Smooth muscle cell (in vitro differentiated cells): Measurements from ENCODE around the gene RANGRF. TPM values are rescaled to one million over a fixed set of nuclear protein-coding genes. Genes with fewer than 3 reads are reported as not detected.

ENCODE experiments used
- DNase-seq: peaks from one replicate; lab custom pipeline; 2025; ENCODE audit not compliant: unreplicated experiment; lab: John Stamatoyannopoulos, UW
- H2AFZ ChIP-seq: fragments of 200-600 bp; sonication (generic); 2 replicates; pipeline ENCODE4 v1.6.0; 2016; ENCODE audit warnings: antibody characterized with exemption, low read depth, mild to moderate bottlenecking
- H3F3A ChIP-seq: fragments of 200-600 bp; sonication (generic); 2 replicates; pipeline ENCODE4 v1.6.0; 2017; ENCODE audit warnings: antibody characterized with exemption, low read depth
- H3K27ac ChIP-seq: fragments of 200-600 bp; sonication (generic); 2 replicates; pipeline ENCODE4 v1.5.1; 2016; ENCODE audit warnings: low read depth, mild to moderate bottlenecking
- H3K27me3 ChIP-seq: fragments of 200-600 bp; sonication (generic); 2 replicates; pipeline ENCODE4 v1.6.1; 2016; ENCODE audit warnings: low read depth, mild to moderate bottlenecking
- H3K36me3 ChIP-seq: fragments of 200-600 bp; sonication (generic); 2 replicates; pipeline ENCODE4 v1.5.1; 2016; ENCODE audit warnings: low read depth
- H3K4me1 ChIP-seq: fragments of 200-600 bp; sonication (generic); 2 replicates; pipeline ENCODE4 v1.5.1; 2016; ENCODE audit warnings: low read depth
- H3K4me2 ChIP-seq: fragments of 200-600 bp; sonication (generic); 2 replicates; pipeline ENCODE4 v1.6.0; 2016; ENCODE audit warnings: mild to moderate bottlenecking
- H3K4me3 ChIP-seq: fragments of 200-600 bp; sonication (generic); 2 replicates; pipeline ENCODE4 v1.5.1; 2016; ENCODE audit warnings: mild to moderate bottlenecking
- H3K79me2 ChIP-seq: fragments of 200-600 bp; sonication (generic); 2 replicates; pipeline ENCODE4 v1.6.0; 2016; ENCODE audit warnings: low read depth, mild to moderate bottlenecking
- H3K9ac ChIP-seq: fragments of 200-600 bp; sonication (generic); 2 replicates; pipeline ENCODE4 v1.6.0; 2016; ENCODE audit warnings: low read depth
- H3K9me3 ChIP-seq: fragments of 200-600 bp; sonication (generic); replicated peaks from 2 replicates; pipeline ENCODE4 v1.5.1; 2016; ENCODE audit warnings: low read depth
- H4K20me1 ChIP-seq: fragments of 200-600 bp; sonication (generic); 2 replicates; pipeline ENCODE4 v1.6.0; 2016; ENCODE audit warnings: low read depth
- CTCF ChIP-seq: fragments of 200-600 bp; sonication (generic); IDR thresholded peaks from 2 replicates; pipeline ENCODE4 v1.5.1; 2017; ENCODE audit warnings: borderline replicate concordance, mild to moderate bottlenecking, antibody characterized with exemption; ENCODE audit not compliant: insufficient read depth, poor library complexity, severe bottlenecking
- WGBS: methylation state at CpG from one replicate; pipeline ENCODE4 v1.1.7; 2016; ENCODE audit warnings: low lambda C conversion rate; 5-methylcytosine and 5-hydroxymethylcytosine counted together
- polyA plus RNA-seq: library from polyadenylated mRNA; unstranded; fragments of >200 nt; fragmentation: Nextera tagmentation; extraction: Ambion mirVana; gene quantifications from 2 replicates; pipeline ENCODE4 v1.2.1, GENCODE V29; 2016
- total RNA-seq: library from RNA; depleted of rRNA; stranded (reverse); fragments of >200 nt; gene quantifications from 2 replicates; pipeline ENCODE4 v1.2.3, GENCODE V29; 2014

Gene RANGRF
- total and polyA plus RNA-seq, 2 experiments from 2014 or later = 13.4 to 44.9 TPM

DNA sequence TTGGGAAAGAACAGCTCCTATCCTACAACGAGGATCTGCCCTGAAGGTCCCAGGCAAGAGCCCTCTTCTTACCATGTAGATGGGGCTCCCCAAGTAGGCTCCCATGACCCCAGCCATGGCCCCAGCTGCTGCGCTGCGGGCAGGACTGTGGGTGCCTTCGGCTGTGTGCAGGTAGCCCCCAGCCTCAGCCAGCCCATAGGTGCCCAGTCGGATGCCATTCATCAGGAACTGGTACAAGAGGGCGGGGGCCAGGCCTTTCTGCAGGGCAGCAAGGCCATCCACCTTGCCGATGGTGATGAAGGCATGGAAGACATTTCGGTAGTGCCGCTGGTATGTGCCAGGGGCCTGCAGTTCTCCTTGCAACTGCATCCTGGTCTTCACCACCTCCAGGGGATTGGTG lies 5.9 kb downstream of the RANGRF start:
- Histone ChIP-seq H4K20me1 (no peaks in the 10 kb centered on the region), H3K36me3 (no peaks in the 10 kb centered on the region), H3K9me3 (no peaks in the 10 kb centered on the region), H3K4me1 (peaks cover 9% of the 10 kb centered on the region), H3K4me3 (no peak overlapping the region), H2AFZ (no peak overlapping the region), H3F3A (no peaks in the 10 kb centered on the region), H3K27ac (no peak overlapping the region), H3K27me3 (no peaks in the 10 kb centered on the region), H3K9ac (no peak overlapping the region), H3K79me2 (peaks cover 4% of the 10 kb centered on the region), H3K4me2 (peak overlapping the region; percentile 95)
- no peak for DNase-seq
- no peak for TF ChIP-seq CTCF
- WGBS = 94% methylated on average over 9 of the region's 9 CpGs

- Histone ChIP-seq H3K4me2 (peak overlapping the region; percentile 95), H3K79me2 (no peaks in the 10 kb centered on the region), H3K9ac (no peak overlapping the region), H2AFZ (peak overlapping the region; percentile 86), H3K9me3 (no peaks in the 10 kb centered on the region), H3K27me3 (no peaks in the 10 kb centered on the region), H3F3A (no peaks in the 10 kb centered on the region), H4K20me1 (no peaks in the 10 kb centered on the region), H3K4me3 (peak overlapping the region; percentile 79), H3K4me1 (peaks cover 7% of the 10 kb centered on the region), H3K36me3 (no peaks in the 10 kb centered on the region), H3K27ac (no peak overlapping the region)
- TF ChIP-seq CTCF = no peak
- no peak for DNase-seq
- WGBS = 21% methylated on average over 15 of the region's 15 CpGs
Observed at GRCh38 chr17:8294814-8295316, 6.4 kb downstream of the RANGRF start.

DNA sequence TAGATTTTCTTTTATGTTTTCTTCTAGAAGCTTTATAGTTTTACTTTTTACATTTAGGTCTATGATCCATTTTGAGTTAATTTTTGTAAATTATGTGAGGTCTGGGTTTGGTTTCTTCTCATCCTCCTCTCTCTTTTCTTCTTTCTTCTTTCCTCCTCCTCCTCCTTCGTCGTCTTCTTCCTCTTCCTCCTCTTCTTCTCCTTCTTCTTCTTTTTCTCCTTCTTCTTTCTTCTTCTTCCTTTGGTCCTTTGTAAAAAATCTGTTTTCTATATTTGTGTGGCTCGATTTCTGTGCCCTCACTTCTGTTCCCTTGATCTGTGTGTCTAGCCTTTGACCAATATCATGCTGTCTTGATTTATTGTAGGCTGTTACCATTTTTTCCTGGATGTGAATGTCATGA lies 11.8 kb downstream of the RANGRF start:
- no peaks in the 10 kb centered on the region for H3K9me3 ChIP-seq
- H3F3A ChIP-seq = no peaks in the 10 kb centered on the region
- no peak overlapping the region for H3K4me2 ChIP-seq
- H3K27me3 ChIP-seq = no peaks in the 10 kb centered on the region
- no peaks in the 10 kb centered on the region for H3K36me3 ChIP-seq
- H3K27ac ChIP-seq = no peak overlapping the region
- 68% methylated on average over 3 of the region's 3 CpGs for WGBS
- H3K4me3 ChIP-seq = no peak overlapping the region
- no peak for TF ChIP-seq CTCF
- DNase-seq = no peak
- H3K79me2 ChIP-seq = no peaks in the 10 kb centered on the region
- H3K4me1 ChIP-seq = no peaks in the 10 kb centered on the region
- no peak overlapping the region for H3K9ac ChIP-seq
- H2AFZ ChIP-seq = peak overlapping the region; percentile 62
- H4K20me1 ChIP-seq = no peaks in the 10 kb centered on the region

DNA sequence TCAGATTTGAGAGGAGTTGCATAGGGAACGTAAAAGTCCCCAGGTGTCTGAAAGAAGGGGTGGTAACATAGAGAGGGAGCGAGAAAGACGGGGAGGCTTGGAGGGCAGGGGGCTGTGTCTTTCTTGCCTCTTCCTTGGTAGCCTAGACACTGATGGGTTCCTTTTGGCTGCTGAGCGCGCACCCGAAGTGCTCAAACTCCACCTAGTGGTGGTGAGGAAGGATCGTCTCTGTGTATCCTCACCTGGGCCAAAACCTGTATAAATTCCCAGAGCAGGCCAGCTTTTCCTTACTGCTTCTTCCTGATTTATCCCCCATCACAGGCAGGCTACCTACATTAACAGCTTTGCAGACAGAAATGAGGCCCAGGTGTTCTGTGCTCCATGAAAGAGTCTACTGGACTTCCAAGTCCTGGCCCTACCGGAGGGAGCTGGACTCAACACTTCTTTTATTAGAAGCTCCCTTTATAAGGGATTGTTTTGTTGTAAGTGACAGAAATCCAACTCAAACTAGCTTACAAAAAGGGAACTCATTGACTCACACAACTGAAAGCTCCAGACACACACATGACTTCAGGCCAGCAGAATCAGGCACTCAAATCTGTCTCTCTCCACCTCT lies 12.3 kb downstream of the RANGRF start:
- Histone ChIP-seq H3K9me3 (no peaks in the 10 kb centered on the region), H2AFZ (peak overlapping the region; percentile 62), H4K20me1 (no peaks in the 10 kb centered on the region), H3F3A (no peaks in the 10 kb centered on the region), H3K79me2 (no peaks in the 10 kb centered on the region), H3K4me1 (no peaks in the 10 kb centered on the region), H3K4me3 (no peak overlapping the region), H3K9ac (no peak overlapping the region), H3K4me2 (no peak overlapping the region), H3K36me3 (no peaks in the 10 kb centered on the region), H3K27ac (no peak overlapping the region), H3K27me3 (no peaks in the 10 kb centered on the region)
- 13% methylated on average over 8 of the region's 8 CpGs for WGBS
- DNase-seq = no peak
- TF ChIP-seq CTCF = peak; percentile 72
